GM12878 (cell line): ENCODE results near the gene GRIK1.

ENCODE experiments used
- BHLHE40 ChIP-seq, 2 experiments: fragments of 450-650 bp in 1 of 2; IDR thresholded peaks; 2 replicates each; pipeline ENCODE4 v1.6.1; 2011 to 2017; ENCODE audit warnings: low read depth in 2 of 2, borderline replicate concordance in 1 of 2, improper control_type of control experiment in 1 of 2, low read length in 1 of 2, mild to moderate bottlenecking in 1 of 2
- CBX5 ChIP-seq: sonication (generic); IDR thresholded peaks from 2 replicates; pipeline ENCODE4 v1.6.1; 2016; ENCODE audit warnings: low read depth, moderate library complexity, mild to moderate bottlenecking, inconsistent platforms
- CEBPB ChIP-seq, 2 experiments: fragments of 150-350 bp in 1 of 2; IDR thresholded peaks; 2 replicates each; pipeline ENCODE4 v1.6.1; 2012 to 2014; ENCODE audit warnings: low read depth in 2 of 2, low read length in 2 of 2, borderline replicate concordance in 1 of 2, inconsistent platforms in 1 of 2
- CHD2 ChIP-seq: IDR thresholded peaks from 2 replicates; pipeline ENCODE4 v1.6.1; 2011; ENCODE audit warnings: low read depth, low read length, improper control_type of control experiment, borderline replicate concordance
- GABPA ChIP-seq: IDR thresholded peaks from 2 replicates; pipeline ENCODE4 v1.6.1; 2014; ENCODE audit warnings: antibody characterized with exemption, low read depth, mild to moderate bottlenecking, inconsistent platforms
- MXI1 ChIP-seq: fragments of 150-350 bp; IDR thresholded peaks from 2 replicates; pipeline ENCODE4 v1.6.1; 2011; ENCODE audit warnings: low read depth, mild to moderate bottlenecking, inconsistent platforms, low read length, improper control_type of control experiment
- RAD21 ChIP-seq: IDR thresholded peaks from 2 replicates; pipeline ENCODE4 v1.6.1; 2011; ENCODE audit warnings: mild to moderate bottlenecking, low read depth, low read length, moderate library complexity; ENCODE audit not compliant: insufficient read depth
- TAF1 ChIP-seq: IDR thresholded peaks from 2 replicates; pipeline ENCODE4 v1.6.1; 2011; ENCODE audit warnings: mild to moderate bottlenecking, low read depth, low read length, borderline replicate concordance
- TBL1XR1 ChIP-seq: IDR thresholded peaks from 2 replicates; pipeline ENCODE4 v1.6.1; 2012; ENCODE audit warnings: low read depth, low read length, improper control_type of control experiment
- ZNF274 ChIP-seq: IDR thresholded peaks from one replicate; pipeline ENCODE4 v1.8.0; 2011; ENCODE audit not compliant: insufficient read length, insufficient read depth
- TF ChIP-seq, protein P1 (sequence below): IDR thresholded peaks from 2 replicates; pipeline ENCODE4 v1.6.1; 2012; ENCODE audit warnings: low read depth, low read length, improper control_type of control experiment
- TF ChIP-seq, protein P2 (sequence below), 3 experiments: IDR thresholded peaks in 2 of 3; conservative IDR thresholded peaks in 1 of 3; 2 replicates each; pipeline ENCODE4 v1.5.1; 2011; ENCODE audit warnings: low read depth in 3 of 3, low read length in 3 of 3, mild to moderate bottlenecking in 3 of 3, control low read depth in 2 of 3, moderate library complexity in 2 of 3, inconsistent platforms in 1 of 3, mixed read lengths in 1 of 3; ENCODE audit not compliant: control insufficient read depth in 2 of 3, insufficient read depth in 1 of 3; ENCODE audit errors: extremely low read depth in 1 of 3
- TF ChIP-seq, protein P3 (sequence below): fragments of 450-650 bp; conservative IDR thresholded peaks from 2 replicates; pipeline ENCODE4 v1.6.1; 2017; ENCODE audit warnings: mild to moderate bottlenecking, moderate library complexity

DNA sequence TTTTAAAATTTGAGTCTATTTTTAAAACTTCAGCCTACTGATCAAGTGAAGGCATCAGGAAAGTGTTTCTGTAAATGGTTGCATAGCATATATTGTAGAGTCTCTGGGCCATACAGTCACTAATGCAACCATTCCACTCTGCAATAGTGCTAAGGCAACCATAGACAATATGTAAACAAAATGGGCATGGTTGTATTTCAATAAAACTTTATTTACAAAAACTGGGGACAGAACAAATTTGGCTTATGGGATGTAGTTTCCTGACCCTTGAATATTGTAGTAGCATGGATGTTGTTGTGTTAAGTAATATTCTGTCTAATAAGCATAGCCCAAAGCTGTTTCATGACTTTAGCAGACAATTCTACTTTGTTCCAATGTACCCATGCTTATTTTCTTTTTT is 117.7 kb downstream of the GRIK1 start:
- TF ChIP-seq TBL1XR1 (no peak), TAF1 (no peak), BHLHE40 (IDR thresholded peaks at IDR 0.05; ENCODE audit: borderline replicate concordance in 1 of 2, low read depth in 2 of 2, low read length in 1 of 2) (no peak), ZNF274 (no peak), CHD2 (no peak), CEBPB (IDR thresholded peaks at IDR 0.05; ENCODE audit: borderline replicate concordance in 1 of 2, low read depth in 2 of 2, low read length in 2 of 2) (no peak), CBX5 (no peak), MXI1 (no peak), GABPA (no peak), RAD21 (no peak)
- TF ChIP-seq, protein P1, sequence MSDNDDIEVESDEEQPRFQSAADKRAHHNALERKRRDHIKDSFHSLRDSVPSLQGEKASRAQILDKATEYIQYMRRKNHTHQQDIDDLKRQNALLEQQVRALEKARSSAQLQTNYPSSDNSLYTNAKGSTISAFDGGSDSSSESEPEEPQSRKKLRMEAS: no peak
- TF ChIP-seq, protein P2, sequence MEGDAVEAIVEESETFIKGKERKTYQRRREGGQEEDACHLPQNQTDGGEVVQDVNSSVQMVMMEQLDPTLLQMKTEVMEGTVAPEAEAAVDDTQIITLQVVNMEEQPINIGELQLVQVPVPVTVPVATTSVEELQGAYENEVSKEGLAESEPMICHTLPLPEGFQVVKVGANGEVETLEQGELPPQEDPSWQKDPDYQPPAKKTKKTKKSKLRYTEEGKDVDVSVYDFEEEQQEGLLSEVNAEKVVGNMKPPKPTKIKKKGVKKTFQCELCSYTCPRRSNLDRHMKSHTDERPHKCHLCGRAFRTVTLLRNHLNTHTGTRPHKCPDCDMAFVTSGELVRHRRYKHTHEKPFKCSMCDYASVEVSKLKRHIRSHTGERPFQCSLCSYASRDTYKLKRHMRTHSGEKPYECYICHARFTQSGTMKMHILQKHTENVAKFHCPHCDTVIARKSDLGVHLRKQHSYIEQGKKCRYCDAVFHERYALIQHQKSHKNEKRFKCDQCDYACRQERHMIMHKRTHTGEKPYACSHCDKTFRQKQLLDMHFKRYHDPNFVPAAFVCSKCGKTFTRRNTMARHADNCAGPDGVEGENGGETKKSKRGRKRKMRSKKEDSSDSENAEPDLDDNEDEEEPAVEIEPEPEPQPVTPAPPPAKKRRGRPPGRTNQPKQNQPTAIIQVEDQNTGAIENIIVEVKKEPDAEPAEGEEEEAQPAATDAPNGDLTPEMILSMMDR (IDR thresholded peaks at IDR 0.05 in 2 of 3, conservative IDR thresholded peaks at IDR 0.05 in 1 of 3; ENCODE audit: control insufficient read depth in 2 of 3, extremely low read depth in 1 of 3, insufficient read depth in 1 of 3, low read depth in 3 of 3, low read length in 3 of 3): no peak
- TF ChIP-seq, protein P3, sequence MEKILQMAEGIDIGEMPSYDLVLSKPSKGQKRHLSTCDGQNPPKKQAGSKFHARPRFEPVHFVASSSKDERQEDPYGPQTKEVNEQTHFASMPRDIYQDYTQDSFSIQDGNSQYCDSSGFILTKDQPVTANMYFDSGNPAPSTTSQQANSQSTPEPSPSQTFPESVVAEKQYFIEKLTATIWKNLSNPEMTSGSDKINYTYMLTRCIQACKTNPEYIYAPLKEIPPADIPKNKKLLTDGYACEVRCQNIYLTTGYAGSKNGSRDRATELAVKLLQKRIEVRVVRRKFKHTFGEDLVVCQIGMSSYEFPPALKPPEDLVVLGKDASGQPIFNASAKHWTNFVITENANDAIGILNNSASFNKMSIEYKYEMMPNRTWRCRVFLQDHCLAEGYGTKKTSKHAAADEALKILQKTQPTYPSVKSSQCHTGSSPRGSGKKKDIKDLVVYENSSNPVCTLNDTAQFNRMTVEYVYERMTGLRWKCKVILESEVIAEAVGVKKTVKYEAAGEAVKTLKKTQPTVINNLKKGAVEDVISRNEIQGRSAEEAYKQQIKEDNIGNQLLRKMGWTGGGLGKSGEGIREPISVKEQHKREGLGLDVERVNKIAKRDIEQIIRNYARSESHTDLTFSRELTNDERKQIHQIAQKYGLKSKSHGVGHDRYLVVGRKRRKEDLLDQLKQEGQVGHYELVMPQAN: no peak
